ENCODE measurements around the gene UBR4. TPM values are rescaled to one million over a fixed set of nuclear protein-coding genes. Genes with fewer than 3 reads are reported as not detected.

Gene UBR4
- total and polyA plus RNA-seq, 2 experiments from 2014 or later: 49.4 to 63.7 TPM

DNA sequence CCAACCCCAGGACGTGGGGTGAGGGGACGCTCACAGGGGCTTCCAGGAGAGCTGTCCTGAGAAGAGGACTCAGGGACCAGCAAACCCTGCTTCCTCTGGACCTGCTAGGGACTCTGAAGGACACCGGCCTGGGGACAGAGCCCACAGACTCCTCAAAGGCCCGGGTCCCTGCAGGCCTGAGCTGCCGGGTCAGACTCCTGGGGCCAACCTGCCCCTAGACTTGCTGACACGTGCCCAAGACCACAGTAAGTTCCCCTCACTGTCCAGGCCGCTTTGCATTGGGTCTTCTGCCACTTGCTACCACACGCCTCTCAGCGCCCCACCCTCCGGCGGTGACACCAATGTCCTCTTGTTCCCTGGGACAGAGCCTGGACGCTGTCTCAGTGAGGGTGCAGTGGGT lies 146.9 kb downstream of the UBR4 start:
- Histone ChIP-seq H4K20me1 (ENCODE audit: insufficient read depth) (no peaks in the 10 kb centered on the region), H3K9me2 (ENCODE audit: insufficient read depth) (no peaks in the 10 kb centered on the region), H3K4me2 (ENCODE audit: unreplicated experiment) (no peak overlapping the region), H3K9ac (no peak overlapping the region), H2AFZ (no peak overlapping the region), H3K79me2 (ENCODE audit: insufficient read depth) (no peaks in the 10 kb centered on the region), H3K4me1 (ENCODE audit: insufficient read depth) (no peaks in the 10 kb centered on the region), H3K9me3 (ENCODE audit: low read depth) (no peaks in the 10 kb centered on the region), H3K4me3 (no peak overlapping the region), H3K27me3 (replicated peaks; ENCODE audit: insufficient read depth) (peaks cover 4% of the 10 kb centered on the region; the same call in 1 of the 2 replicates), H3K36me3 (ENCODE audit: low read depth) (no peaks in the 10 kb centered on the region), H3K27ac (no peak overlapping the region), H3F3A (ENCODE audit: insufficient read depth) (no peaks in the 10 kb centered on the region)
- WGBS, 2 experiments (ENCODE audit: low coverage in 1 of 2, low lambda C conversion rate in 2 of 2, missing lambda C conversion rate in 2 of 2): 64 to 74% methylated on average over 12 of the region's 12 CpGs
- no peak for TF ChIP-seq EZH2 (IDR thresholded peaks at IDR 0.05; ENCODE audit: insufficient read depth, poor library complexity, severe bottlenecking)
- TF ChIP-seq EZH2phosphoT487 (IDR thresholded peaks at IDR 0.05; ENCODE audit: insufficient read depth, low read depth): no peak
- DNase-seq: no peak
- in situ Hi-C loops (cut with MboI): no loop called here

DNA sequence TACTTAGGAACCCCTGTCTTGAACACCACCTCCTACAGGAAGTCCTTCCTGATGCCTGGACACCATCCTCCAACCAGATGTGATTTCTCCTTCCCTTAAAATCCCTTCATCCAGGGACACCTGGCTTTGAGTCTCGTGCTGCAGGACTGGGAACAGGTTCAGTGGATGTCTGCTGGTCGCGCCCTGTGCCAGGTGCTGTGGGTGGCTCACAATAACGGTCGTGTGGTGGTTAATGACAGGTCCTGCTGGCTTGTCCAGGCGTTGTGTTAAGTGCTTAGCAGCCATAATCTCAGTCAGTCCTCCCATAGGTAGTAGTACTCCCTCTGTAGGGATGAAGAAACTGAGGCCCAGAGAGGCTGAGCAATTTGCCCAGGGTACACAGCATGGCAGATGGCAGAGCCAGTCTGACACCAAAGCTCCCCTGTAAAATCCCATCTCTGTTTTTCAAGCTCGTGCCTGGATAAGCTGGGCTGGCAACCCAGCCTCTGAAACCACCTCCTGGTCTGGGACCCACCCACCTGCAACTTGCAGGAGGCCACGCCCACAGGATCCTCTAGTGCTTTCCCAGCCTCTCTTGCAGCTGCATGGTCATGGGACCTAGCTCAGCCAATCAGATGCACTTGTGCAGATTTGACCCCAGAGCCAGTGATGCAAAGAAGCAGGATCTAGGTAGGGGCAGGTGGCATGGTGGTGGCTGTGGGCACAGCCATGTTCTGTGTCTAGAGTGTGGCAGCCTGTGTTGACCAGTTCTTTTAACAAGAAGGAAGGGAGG lies 147.6 kb downstream of the UBR4 start:
- in situ Hi-C loops (cut with MboI): no loop called here
- TF ChIP-seq EZH2 (IDR thresholded peaks at IDR 0.05; ENCODE audit: insufficient read depth, poor library complexity, severe bottlenecking): no peak
- TF ChIP-seq EZH2phosphoT487 (IDR thresholded peaks at IDR 0.05; ENCODE audit: insufficient read depth, low read depth): no peak
- Histone ChIP-seq H3K36me3 (ENCODE audit: low read depth) (no peaks in the 10 kb centered on the region), H3K9me3 (ENCODE audit: low read depth) (no peaks in the 10 kb centered on the region), H3K9me2 (ENCODE audit: insufficient read depth) (no peaks in the 10 kb centered on the region), H4K20me1 (ENCODE audit: insufficient read depth) (no peaks in the 10 kb centered on the region), H3K27me3 (replicated peaks; ENCODE audit: insufficient read depth) (peaks cover 4% of the 10 kb centered on the region; the same call in 1 of the 2 replicates), H3F3A (ENCODE audit: insufficient read depth) (no peaks in the 10 kb centered on the region), H3K9ac (no peak overlapping the region), H3K27ac (no peak overlapping the region), H3K4me2 (ENCODE audit: unreplicated experiment) (no peak overlapping the region), H3K4me1 (ENCODE audit: insufficient read depth) (no peaks in the 10 kb centered on the region), H3K79me2 (ENCODE audit: insufficient read depth) (no peaks in the 10 kb centered on the region), H2AFZ (no peak overlapping the region), H3K4me3 (no peak overlapping the region)
- no peak for DNase-seq
- 66 to 76% methylated on average over 8 of the region's 8 CpGs for WGBS, 2 experiments (ENCODE audit: low coverage in 1 of 2, low lambda C conversion rate in 2 of 2, missing lambda C conversion rate in 2 of 2)

DNA sequence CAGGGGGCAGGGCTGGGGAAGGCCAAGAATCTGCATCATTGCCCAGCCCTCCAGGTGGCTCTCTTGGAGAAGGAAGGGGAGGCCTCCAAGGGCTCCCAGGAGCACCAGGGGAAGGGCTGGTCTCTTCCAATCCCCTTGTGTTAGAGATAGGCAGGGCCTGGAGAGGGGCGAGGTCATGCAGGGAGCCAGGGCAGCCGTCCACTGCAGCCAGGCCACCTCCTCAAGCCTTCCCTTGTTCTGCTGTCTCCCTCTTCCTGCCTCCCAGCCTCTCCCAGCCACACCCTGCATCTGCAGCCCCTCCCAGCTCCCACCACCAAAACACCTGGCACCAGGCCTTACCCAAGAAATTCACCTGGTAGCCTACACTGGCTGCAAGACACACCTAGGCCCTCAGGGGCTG lies 148.3 kb downstream of the UBR4 start:
- no peaks in the 10 kb centered on the region for H3F3A ChIP-seq (ENCODE audit: insufficient read depth)
- no peak overlapping the region for H3K9ac ChIP-seq
- no peak overlapping the region for H2AFZ ChIP-seq
- H3K4me3 ChIP-seq: no peak overlapping the region
- peaks cover 4% of the 10 kb centered on the region; the same call in 1 of the 2 replicates for H3K27me3 ChIP-seq (replicated peaks; ENCODE audit: insufficient read depth)
- in situ Hi-C loops (cut with MboI): no loop called here
- no peak overlapping the region for H3K27ac ChIP-seq
- no peaks in the 10 kb centered on the region for H4K20me1 ChIP-seq (ENCODE audit: insufficient read depth)
- DNase-seq: no peak
- no peak overlapping the region for H3K4me2 ChIP-seq (ENCODE audit: unreplicated experiment)
- no peaks in the 10 kb centered on the region for H3K36me3 ChIP-seq (ENCODE audit: low read depth)
- H3K79me2 ChIP-seq (ENCODE audit: insufficient read depth): no peaks in the 10 kb centered on the region
- H3K4me1 ChIP-seq (ENCODE audit: insufficient read depth): no peaks in the 10 kb centered on the region
- 44 to 69% methylated on average over 2 of the region's 2 CpGs for WGBS, 2 experiments (ENCODE audit: low coverage in 1 of 2, low lambda C conversion rate in 2 of 2, missing lambda C conversion rate in 2 of 2)
- H3K9me2 ChIP-seq (ENCODE audit: insufficient read depth): no peaks in the 10 kb centered on the region
- no peaks in the 10 kb centered on the region for H3K9me3 ChIP-seq (ENCODE audit: low read depth)
- TF ChIP-seq EZH2 (IDR thresholded peaks at IDR 0.05; ENCODE audit: insufficient read depth, poor library complexity, severe bottlenecking) (no peak), EZH2phosphoT487 (IDR thresholded peaks at IDR 0.05; ENCODE audit: insufficient read depth, low read depth) (no peak)

DNA sequence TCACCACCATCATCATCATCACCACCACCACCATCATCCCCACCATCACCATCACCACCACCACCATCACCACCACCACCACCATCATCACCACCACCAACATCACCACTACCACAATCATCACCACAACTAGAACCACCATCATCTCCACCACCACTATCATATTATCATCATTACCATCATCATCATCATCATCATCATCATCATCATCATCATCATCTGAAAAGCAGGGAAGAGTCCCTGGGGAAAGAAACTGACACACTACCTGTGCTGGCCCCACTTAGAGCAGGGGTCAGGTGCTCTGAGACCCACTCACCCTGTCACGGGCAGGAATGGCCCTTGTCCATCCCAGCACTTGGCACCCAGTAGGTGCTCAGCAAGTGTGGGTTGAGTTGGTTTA lies 148.7 kb downstream of the UBR4 start:
- Histone ChIP-seq H3K27ac (no peak overlapping the region), H3K9ac (no peak overlapping the region), H3K9me2 (ENCODE audit: insufficient read depth) (no peaks in the 10 kb centered on the region), H3F3A (ENCODE audit: insufficient read depth) (no peaks in the 10 kb centered on the region), H4K20me1 (ENCODE audit: insufficient read depth) (no peaks in the 10 kb centered on the region), H3K4me2 (ENCODE audit: unreplicated experiment) (no peak overlapping the region), H2AFZ (no peak overlapping the region), H3K4me1 (ENCODE audit: insufficient read depth) (no peaks in the 10 kb centered on the region), H3K4me3 (no peak overlapping the region), H3K27me3 (replicated peaks; ENCODE audit: insufficient read depth) (peaks cover 4% of the 10 kb centered on the region; the same call in 1 of the 2 replicates), H3K79me2 (ENCODE audit: insufficient read depth) (no peaks in the 10 kb centered on the region), H3K9me3 (ENCODE audit: low read depth) (no peaks in the 10 kb centered on the region), H3K36me3 (ENCODE audit: low read depth) (no peaks in the 10 kb centered on the region)
- TF ChIP-seq EZH2phosphoT487 (IDR thresholded peaks at IDR 0.05; ENCODE audit: insufficient read depth, low read depth): no peak
- TF ChIP-seq EZH2 (IDR thresholded peaks at IDR 0.05; ENCODE audit: insufficient read depth, poor library complexity, severe bottlenecking): no peak
- WGBS, 2 experiments (ENCODE audit: low coverage in 1 of 2, low lambda C conversion rate in 2 of 2, missing lambda C conversion rate in 2 of 2): 95 to 100% methylated on average over 1 of the region's 1 CpG
- in situ Hi-C loops (cut with MboI): no loop called here
- no peak for DNase-seq

Measured in GM23248 (cell line).